Activated T-cell treated with anti-CD3 and anti-CD28 coated beads, Interleukin-2, amount 50 U/mL, for 1 hour (primary cell): ENCODE measurements around the gene NDUFV2.
"Not testable (repeated sequence)": the region's sequence is repeated elsewhere in the genome, so short reads cannot be mapped to it uniquely, and the experiment has no call there.

Source experiments
- DNase-seq: peaks from one replicate; pipeline ENCODE4 v3.0.0-alpha.2; 2020

NDUFV2 gene

GRCh38 chr18:9102508-9103375 is at the start of gene NDUFV2:
Gene NDUFV2 (plus strand): TSS chr18:9102699. CDS start chr18:9102744, 45 bp downstream.
- peak; percentile 99 for DNase-seq

GRCh38 chr18:9053814-9054213 is 48.7 kb upstream of the NDUFV2 start:
- no peak for DNase-seq

- no peak for DNase-seq
Measured at GRCh38 chr18:9055185-9055584, 47.3 kb upstream of the NDUFV2 start.

GRCh38 chr18:9055626-9056025 is 46.9 kb upstream of the NDUFV2 start:
- DNase-seq: no peak

GRCh38 chr18:9057646-9058045 is 44.9 kb upstream of the NDUFV2 start:
- no peak for DNase-seq

- no peak for DNase-seq
Measured at GRCh38 chr18:9058406-9058805, 44.1 kb upstream of the NDUFV2 start.

- DNase-seq: no peak
Measured at GRCh38 chr18:9062418-9062751, 40.1 kb upstream of the NDUFV2 start.

GRCh38 chr18:9065864-9066263 is 36.6 kb upstream of the NDUFV2 start:
- DNase-seq: no peak

- DNase-seq: no peak
Measured at GRCh38 chr18:9066358-9066757, 36.1 kb upstream of the NDUFV2 start.

- DNase-seq: no peak
Measured at GRCh38 chr18:9066817-9067306, 35.6 kb upstream of the NDUFV2 start.

- DNase-seq: no peak
Measured at GRCh38 chr18:9067823-9068222, 34.7 kb upstream of the NDUFV2 start.

GRCh38 chr18:9068346-9068745 is 34.2 kb upstream of the NDUFV2 start:
- no peak for DNase-seq

- no peak for DNase-seq
Measured at GRCh38 chr18:9069601-9070000, 32.9 kb upstream of the NDUFV2 start.

- DNase-seq: no peak
Measured at GRCh38 chr18:9070212-9070611, 32.3 kb upstream of the NDUFV2 start.

- no peak for DNase-seq
Measured at GRCh38 chr18:9079818-9080528, 22.5 kb upstream of the NDUFV2 start.

- no peak for DNase-seq
Measured at GRCh38 chr18:9081940-9082339, 20.6 kb upstream of the NDUFV2 start.

GRCh38 chr18:9082711-9083510 is 19.6 kb upstream of the NDUFV2 start:
- DNase-seq: no peak

- no peak for DNase-seq
Measured at GRCh38 chr18:9086015-9086414, 16.5 kb upstream of the NDUFV2 start.

- no peak for DNase-seq
Measured at GRCh38 chr18:9086624-9087023, 15.9 kb upstream of the NDUFV2 start.

- no peak for DNase-seq
Measured at GRCh38 chr18:9087144-9087543, 15.4 kb upstream of the NDUFV2 start.

GRCh38 chr18:9088252-9088651 is 14.2 kb upstream of the NDUFV2 start:
- DNase-seq: no peak

- not testable (repeated sequence) for DNase-seq
Measured at GRCh38 chr18:9088727-9089126, 13.8 kb upstream of the NDUFV2 start.

- DNase-seq: no peak
Measured at GRCh38 chr18:9090578-9090977, 11.9 kb upstream of the NDUFV2 start.
